Stomach (tissue), 9 donors: ENCODE results near the gene NOXO1. TPM values are rescaled to one million over a fixed set of nuclear protein-coding genes. Genes with fewer than 3 reads are reported as not detected.
"Not testable (repeated sequence)": the region's sequence is repeated elsewhere in the genome, so short reads cannot be mapped to it uniquely, and the experiment has no call there.

Experiments
- DNase-seq, 2 donors: peaks; one replicate each; pipeline versions ENCODE4 v3.0.0 to v3.0.0-alpha.2; 2013 to 2019
- H3K27ac ChIP-seq, 5 donors: fragments of 200-600 bp in 4 of 5; sonication (generic) in 4 of 5; one replicate each; pipeline ENCODE4 v1.5.1; 2013 to 2019; ENCODE audit warnings: mild to moderate bottlenecking in 1 of 5, moderate library complexity in 1 of 5
- H3K27me3 ChIP-seq, 3 donors: fragments of 200-600 bp; sonication (generic); one replicate each; pipeline ENCODE4 v1.5.1; 2017 to 2019; ENCODE audit warnings: mixed run types in 1 of 3
- H3K36me3 ChIP-seq, 4 donors: fragments of 200-600 bp; sonication (generic); 1 replicate in 3 of 4; 2 replicates in 1 of 4; pipeline ENCODE4 v1.5.1; 2016 to 2019
- H3K4me1 ChIP-seq, 4 donors: fragments of 200-600 bp; sonication (generic); one replicate each; pipeline ENCODE4 v1.5.1; 2016 to 2019
- H3K4me3 ChIP-seq, 4 donors: fragments of 200-600 bp; sonication (generic) in 3 of 4; one replicate each; pipeline ENCODE4 v1.5.1; 2016 to 2019; ENCODE audit warnings: mild to moderate bottlenecking in 1 of 4
- H3K9me3 ChIP-seq, 4 donors: fragments of 200-600 bp; sonication (generic); one replicate each; pipeline ENCODE4 v1.5.1; 2016 to 2019
- CTCF ChIP-seq, 7 experiments: fragments of 450-650 bp in 4 of 7; fragments of 200-600 bp in 3 of 7; sonication (generic) in 3 of 7; IDR thresholded peaks; one replicate each; pipeline ENCODE4 v1.5.1; 2016 to 2019; ENCODE audit warnings: antibody characterized with exemption in 7 of 7, control low read depth in 2 of 7, mild to moderate bottlenecking in 1 of 7
- EP300 ChIP-seq: sonication (generic); formaldehyde crosslinking; IDR thresholded peaks from one replicate; pipeline ENCODE4 v1.6.1; 2017; ENCODE audit warnings: antibody characterized with exemption
- POLR2A ChIP-seq, 4 donors: fragments of 450-650 bp; IDR thresholded peaks; one replicate each; pipeline ENCODE4 v1.6.1; 2016; ENCODE audit warnings: antibody characterized with exemption in 4 of 4, control low read depth in 2 of 4, mild to moderate bottlenecking in 1 of 4, moderate library complexity in 1 of 4
- POLR2AphosphoS5 ChIP-seq, 3 donors: sonication (generic); formaldehyde crosslinking; IDR thresholded peaks; one replicate each; pipeline ENCODE4 v1.6.1; 2016; ENCODE audit warnings: antibody characterized with exemption in 3 of 3
- WGBS, 5 donors: extraction: QIAGEN DNeasy Blood & Tissue Kit in 3 of 5; methylation state at CpG; one replicate each; pipeline versions ENCODE4 v1.1.5 to v1.1.7; 2013 to 2018; 5-methylcytosine and 5-hydroxymethylcytosine counted together
- intact Hi-C: fragments of 100-400 bp; cut with DNase I; formaldehyde crosslinking; loops from one replicate; pipeline ENCODE4 v1.15.1; 2023; ENCODE audit warnings: low total_unique reads
- polyA plus RNA-seq, 3 donors: library from polyadenylated mRNA; stranded (reverse); fragments of 200-250 nt; gene quantifications; one replicate each; pipeline ENCODE4 v1.2.3, GENCODE V29; 2013
- total RNA-seq, 5 donors: library from RNA; depleted of rRNA; stranded (reverse); fragments of >200 nt; gene quantifications; one replicate each; pipeline versions ENCODE4 v1.1.0 to v1.2.3, GENCODE V29; 2014 to 2016
- donor health status: healthy with polysubstance abuse.
- donor health status: Bipolar disorder and iron deficiency.
- donor health status: healthy.

The NOXO1 gene
- total and polyA plus RNA-seq, 8 donors, result 1.2 to 58.2 (median 3.0) TPM; not detected in 4

DNA sequence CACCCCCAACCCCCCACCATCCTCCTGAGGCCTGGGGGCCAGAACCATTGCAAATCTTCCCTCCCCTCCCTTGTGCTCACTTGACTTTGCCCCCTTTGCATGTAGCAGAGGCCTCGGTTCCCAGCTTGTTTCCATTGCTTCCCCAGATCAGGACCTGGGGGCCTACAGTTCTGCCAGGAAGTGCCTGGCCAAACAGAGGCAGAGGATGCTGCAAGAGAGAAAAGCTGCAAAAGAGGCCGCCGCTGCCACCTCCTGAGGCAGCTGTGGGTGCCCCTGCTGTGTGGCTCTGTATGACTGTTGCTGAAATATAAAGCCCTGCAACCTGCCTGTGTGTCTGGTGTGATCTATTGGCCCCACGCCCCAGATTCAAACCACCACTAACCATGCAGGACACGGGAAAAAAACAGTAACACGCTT lies 19.6 kb downstream of the NOXO1 start:
- no peak for TF ChIP-seq CTCF (IDR thresholded peaks at IDR 0.05)
- no peak for TF ChIP-seq EP300
- TF ChIP-seq POLR2AphosphoS5 (IDR thresholded peaks at IDR 0.05), result no peak
- DNase-seq, result no peak
- H3K4me1 ChIP-seq, result peaks cover 50 to 69% (median 56%) of the 10 kb centered on the region in 4 donors
- H3K36me3 ChIP-seq, result peaks cover 23 to 28% (median 26%) of the 10 kb centered on the region in 4 donors
- H3K4me3 ChIP-seq, result peak overlapping the region in 1 of 4 donors; percentile 83
- H3K27me3 ChIP-seq, result no peaks in the 10 kb centered on the region
- 46 to 63% (median 55%) methylated on average over 6 of the region's 6 CpGs for WGBS, 5 donors
- H3K9me3 ChIP-seq, result no peaks in the 10 kb centered on the region
- H3K27ac ChIP-seq, result peak overlapping the region in 1 of 5 donors; percentile 97
- intact Hi-C loops, result no loop called here

DNA sequence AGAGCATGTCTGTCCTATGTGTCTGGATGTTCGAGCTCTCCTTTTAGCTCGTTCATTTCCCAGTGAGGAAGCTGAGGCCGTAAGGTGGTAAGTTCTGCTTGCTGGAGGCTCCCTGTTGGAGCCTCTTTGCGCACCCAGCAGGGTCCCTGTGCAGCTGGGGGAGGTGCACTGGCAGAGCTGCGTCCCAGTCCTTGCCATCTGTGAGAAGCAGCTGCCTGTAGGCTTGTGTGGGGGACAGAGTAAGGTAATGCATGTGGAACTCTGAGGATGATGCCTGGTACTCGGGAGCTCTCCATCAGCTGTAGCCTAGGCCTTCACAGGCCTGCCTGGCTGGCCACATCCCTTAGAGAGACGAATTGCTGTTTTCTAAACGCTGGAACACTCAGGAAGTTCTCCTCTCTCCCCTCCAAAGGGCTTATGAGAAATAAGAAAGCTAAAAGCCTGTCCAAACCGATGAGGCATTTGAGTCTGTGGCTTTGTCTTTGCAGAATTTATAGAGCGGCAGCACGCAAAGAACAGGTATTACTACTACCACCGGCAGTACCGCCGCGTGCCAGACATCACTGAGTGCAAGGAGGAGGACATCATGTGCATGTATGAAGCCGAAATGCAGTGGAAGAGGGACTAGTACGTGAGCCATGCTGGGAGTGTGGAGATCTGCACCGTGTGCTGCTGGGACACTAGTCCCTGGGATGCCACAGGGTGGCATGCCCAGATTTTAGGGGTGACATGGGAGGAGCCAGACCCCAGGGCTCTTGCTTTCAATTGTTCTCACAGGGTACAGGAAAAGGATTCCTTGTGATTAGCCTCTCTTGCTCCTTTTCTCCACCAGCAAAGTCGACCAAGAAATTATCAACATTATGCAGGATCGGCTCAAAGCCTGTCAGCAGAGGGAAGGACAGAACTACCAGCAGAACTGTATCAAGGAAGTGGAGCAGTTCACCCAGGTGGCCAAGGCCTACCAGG lies 20.3 kb downstream of the NOXO1 start:
- Histone ChIP-seq H3K4me3 (peak overlapping the region; percentile 63 to 87 (median 78)), H3K27ac (peak overlapping the region in 4 of 5 donors; percentile 56 to 97 (median 88))

DNA sequence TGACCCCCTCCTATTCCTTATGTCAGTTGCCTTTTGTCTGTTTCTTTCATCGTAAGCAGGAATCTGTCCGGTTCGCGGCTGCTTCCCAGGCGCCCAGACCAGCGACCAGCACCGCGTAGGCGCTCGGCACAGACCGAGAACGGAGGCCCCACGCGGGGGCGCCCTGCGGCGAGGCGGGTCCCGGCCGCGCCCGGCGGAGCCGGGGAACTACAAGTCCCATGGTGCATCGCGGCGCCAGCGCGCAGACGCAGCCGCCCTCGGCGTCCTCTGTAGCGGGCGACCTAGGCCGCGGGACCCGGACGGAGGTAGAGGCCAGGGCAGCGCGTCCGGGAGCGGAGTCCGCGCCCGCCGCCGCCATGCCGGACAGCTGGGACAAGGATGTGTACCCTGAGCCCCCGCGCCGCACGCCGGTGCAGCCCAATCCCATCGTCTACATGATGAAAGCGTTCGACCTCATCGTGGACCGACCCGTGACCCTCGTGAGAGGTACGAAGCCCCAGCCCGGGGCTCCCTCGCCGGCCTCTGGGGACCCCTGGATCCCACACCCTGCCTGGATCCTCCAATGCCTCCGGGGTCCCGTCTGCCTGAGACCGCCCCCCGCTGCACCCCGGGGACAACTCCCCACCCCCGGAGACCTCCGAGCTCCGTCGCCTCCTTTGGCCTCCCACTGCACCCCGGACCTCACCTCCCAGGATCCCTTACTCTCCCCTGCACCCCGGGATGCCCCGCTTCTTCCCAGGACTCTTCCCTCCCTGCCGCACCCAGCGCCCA lies 21.8 kb downstream of the NOXO1 start, which contains the start of gene NDUFB10:
Gene NDUFB10, plus strand, starts transcription at position 270 of the 771 bp plus-strand sequence. Its CDS starts 87 bp downstream, at position 357.
- Histone ChIP-seq H3K36me3 (peaks cover 23 to 28% (median 26%) of the 10 kb centered on the region in 4 donors), H3K27me3 (no peaks in the 10 kb centered on the region), H3K9me3 (no peaks in the 10 kb centered on the region), H3K4me3 (peak within 1 kb of the TSS; percentile 63 to 87 (median 78)), H3K27ac (peak within 1 kb of the TSS; percentile 84 to 97 (median 90)), H3K4me1 (peaks cover 41 to 56% (median 46%) of the 10 kb centered on the region in 4 donors)
- WGBS, 5 donors, result 0 to 2% (median 1%) methylated on average over 48 to 79 of the region's 79 CpGs
- peak; percentile 96 to 97 for DNase-seq
- TF ChIP-seq EP300, result no peak
- TF ChIP-seq POLR2A (IDR thresholded peaks at IDR 0.05), result peak in 1 of 4 donors; percentile 62
- peak; percentile 82 to 98 (median 95) for TF ChIP-seq POLR2AphosphoS5 (IDR thresholded peaks at IDR 0.05)
- peak in 5 of 7 experiments; percentile 42 to 71 (median 55) for TF ChIP-seq CTCF (IDR thresholded peaks at IDR 0.05)
- intact Hi-C loops, result no loop called here

More for the DNA sequence above, 20.3 kb downstream of the NOXO1 start:
- no peaks in the 10 kb centered on the region for H3K27me3 ChIP-seq
- TF ChIP-seq POLR2A (IDR thresholded peaks at IDR 0.05), result no peak
- TF ChIP-seq POLR2AphosphoS5 (IDR thresholded peaks at IDR 0.05), result peak in 1 of 3 donors; percentile 60
- intact Hi-C loops, result no loop called here
- WGBS, 5 donors, result 27 to 43% (median 34%) methylated on average over 18 to 20 of the region's 20 CpGs
- H3K4me1 ChIP-seq, result peaks cover 47 to 63% (median 53%) of the 10 kb centered on the region in 4 donors
- DNase-seq, result no peak
- peaks cover 23 to 28% (median 26%) of the 10 kb centered on the region in 4 donors for H3K36me3 ChIP-seq
- H3K9me3 ChIP-seq, result no peaks in the 10 kb centered on the region

DNA sequence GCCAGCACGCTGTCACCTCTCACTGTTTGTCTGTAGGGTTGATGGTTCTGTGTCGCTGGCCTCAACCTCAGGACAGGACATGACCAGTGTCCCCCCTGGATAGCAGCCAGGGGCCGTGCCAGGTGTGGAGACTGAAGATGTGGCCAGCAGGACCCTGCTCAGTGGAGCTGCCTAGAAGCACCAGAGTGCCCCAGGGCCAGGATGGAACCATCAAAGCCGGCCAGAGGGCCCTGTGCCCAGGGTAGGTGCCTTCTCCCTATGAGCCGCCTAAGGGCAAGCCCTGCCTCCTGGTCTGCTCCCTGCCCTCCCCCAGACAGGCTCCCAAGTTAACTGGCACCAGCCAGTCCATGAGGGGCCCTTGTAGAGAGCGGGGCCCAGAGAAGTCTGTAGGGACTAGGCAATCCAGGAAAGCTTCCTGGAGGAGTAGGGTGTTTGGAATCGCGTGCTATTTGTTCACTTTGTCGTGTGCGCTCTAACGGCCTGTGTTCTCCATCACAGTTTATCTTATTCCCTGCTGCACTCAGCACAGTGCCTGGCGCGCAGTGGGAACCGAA lies 22.5 kb downstream of the NOXO1 start:
- Histone ChIP-seq H3K27me3 (no peaks in the 10 kb centered on the region), H3K9me3 (no peaks in the 10 kb centered on the region), H3K27ac (peak overlapping the region; percentile 84 to 97 (median 90)), H3K36me3 (peaks cover 23 to 28% (median 26%) of the 10 kb centered on the region in 4 donors), H3K4me3 (peak overlapping the region; percentile 63 to 87 (median 78)), H3K4me1 (peaks cover 40 to 50% (median 45%) of the 10 kb centered on the region in 4 donors)
- TF ChIP-seq EP300, result no peak
- TF ChIP-seq CTCF (IDR thresholded peaks at IDR 0.05), result no peak
- TF ChIP-seq POLR2A (IDR thresholded peaks at IDR 0.05), result no peak
- no peak for TF ChIP-seq POLR2AphosphoS5 (IDR thresholded peaks at IDR 0.05)
- intact Hi-C loops, result no loop called here
- DNase-seq, result no peak
- 23 to 32% (median 29%) methylated on average over 14 of the region's 14 CpGs for WGBS, 5 donors

GRCh38 chr16:1958143-1958491 lies 23.2 kb downstream of the NOXO1 start:
- H3K9me3 ChIP-seq, H3K27ac ChIP-seq, DNase-seq, H3K27me3 ChIP-seq, intact Hi-C loops, H3K4me3 ChIP-seq: not testable (repeated sequence)
- Histone ChIP-seq H3K36me3 (peaks cover 19 to 23% (median 22%) of the 10 kb centered on the region in 4 donors), H3K4me1 (peaks cover 33 to 43% (median 38%) of the 10 kb centered on the region in 4 donors)
- WGBS, 5 donors, result 68 to 93% (median 74%) methylated on average over 23 to 30 of the region's 30 CpGs

- Histone ChIP-seq H3K36me3 (peaks cover 14 to 18% (median 16%) of the 10 kb centered on the region in 4 donors), H3K4me1 (peaks cover 29 to 38% (median 33%) of the 10 kb centered on the region in 4 donors)
- DNase-seq, H3K27me3 ChIP-seq, H3K27ac ChIP-seq, H3K9me3 ChIP-seq, H3K4me3 ChIP-seq, intact Hi-C loops: not testable (repeated sequence)
- 79 to 90% (median 82%) methylated on average over 19 to 22 of the region's 22 CpGs for WGBS, 5 donors
Measured at GRCh38 chr16:1957434-1958142, 23.7 kb downstream of the NOXO1 start.
